Choroid plexus epithelial cell (primary cell): ENCODE results near the gene HOXC13.

ENCODE experiments used
- DNase-seq: peaks from one replicate; pipeline ENCODE4 v3.0.0-alpha.2; 2010; ENCODE audit warnings: low read depth
- H3K4me3 ChIP-seq: 2 replicates; pipeline ENCODE4 v1.5.1; 2011; ENCODE audit warnings: low read depth, mild to moderate bottlenecking, control low read depth, low read length, moderate library complexity
- TF ChIP-seq, protein P1 (sequence below): conservative IDR thresholded peaks from 2 replicates; pipeline ENCODE4 v1.5.1; 2011; ENCODE audit warnings: low read depth, mild to moderate bottlenecking, control low read depth, inconsistent platforms, low read length, moderate library complexity

HOXC13 gene

DNA sequence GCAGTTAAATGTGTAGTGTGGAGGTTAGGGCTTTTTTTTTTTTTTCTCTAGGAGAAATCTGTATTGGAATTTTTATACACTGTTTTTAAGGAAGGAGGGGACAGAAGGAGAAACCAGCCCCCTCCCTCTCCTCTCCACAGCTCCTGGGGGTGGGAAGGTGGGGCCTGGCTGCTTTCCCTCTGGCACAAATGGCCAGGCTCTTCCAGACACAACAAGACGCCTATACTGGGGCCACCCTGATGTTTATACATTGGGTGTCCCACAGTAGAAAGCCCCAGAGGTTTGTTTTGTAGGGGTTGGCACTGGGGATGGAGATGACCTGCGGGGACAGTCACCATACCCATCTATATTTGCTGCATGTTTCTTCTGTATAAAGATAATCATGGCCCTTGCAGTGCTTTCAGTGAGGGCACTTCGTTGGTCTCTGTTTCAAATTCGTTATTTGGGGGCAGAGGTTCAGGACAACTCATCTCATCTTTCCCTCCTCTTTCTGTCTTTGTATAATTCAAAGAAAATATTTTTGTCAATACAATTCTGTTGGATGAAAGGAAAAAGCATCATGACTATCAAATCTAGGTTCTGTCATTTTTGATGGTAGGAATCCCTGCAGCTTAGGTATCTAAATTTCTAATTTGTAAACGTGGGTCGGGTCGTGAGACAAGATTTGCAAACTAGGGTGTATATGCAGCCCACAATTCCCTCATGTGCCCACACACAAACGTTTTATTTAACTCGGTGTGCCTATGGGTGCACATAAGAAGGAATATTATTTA lies 38.4 kb downstream of the HOXC13 start:
- no peak for DNase-seq
- TF ChIP-seq, protein P1, sequence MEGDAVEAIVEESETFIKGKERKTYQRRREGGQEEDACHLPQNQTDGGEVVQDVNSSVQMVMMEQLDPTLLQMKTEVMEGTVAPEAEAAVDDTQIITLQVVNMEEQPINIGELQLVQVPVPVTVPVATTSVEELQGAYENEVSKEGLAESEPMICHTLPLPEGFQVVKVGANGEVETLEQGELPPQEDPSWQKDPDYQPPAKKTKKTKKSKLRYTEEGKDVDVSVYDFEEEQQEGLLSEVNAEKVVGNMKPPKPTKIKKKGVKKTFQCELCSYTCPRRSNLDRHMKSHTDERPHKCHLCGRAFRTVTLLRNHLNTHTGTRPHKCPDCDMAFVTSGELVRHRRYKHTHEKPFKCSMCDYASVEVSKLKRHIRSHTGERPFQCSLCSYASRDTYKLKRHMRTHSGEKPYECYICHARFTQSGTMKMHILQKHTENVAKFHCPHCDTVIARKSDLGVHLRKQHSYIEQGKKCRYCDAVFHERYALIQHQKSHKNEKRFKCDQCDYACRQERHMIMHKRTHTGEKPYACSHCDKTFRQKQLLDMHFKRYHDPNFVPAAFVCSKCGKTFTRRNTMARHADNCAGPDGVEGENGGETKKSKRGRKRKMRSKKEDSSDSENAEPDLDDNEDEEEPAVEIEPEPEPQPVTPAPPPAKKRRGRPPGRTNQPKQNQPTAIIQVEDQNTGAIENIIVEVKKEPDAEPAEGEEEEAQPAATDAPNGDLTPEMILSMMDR: no peak
- H3K4me3 ChIP-seq: no peak overlapping the region

DNA sequence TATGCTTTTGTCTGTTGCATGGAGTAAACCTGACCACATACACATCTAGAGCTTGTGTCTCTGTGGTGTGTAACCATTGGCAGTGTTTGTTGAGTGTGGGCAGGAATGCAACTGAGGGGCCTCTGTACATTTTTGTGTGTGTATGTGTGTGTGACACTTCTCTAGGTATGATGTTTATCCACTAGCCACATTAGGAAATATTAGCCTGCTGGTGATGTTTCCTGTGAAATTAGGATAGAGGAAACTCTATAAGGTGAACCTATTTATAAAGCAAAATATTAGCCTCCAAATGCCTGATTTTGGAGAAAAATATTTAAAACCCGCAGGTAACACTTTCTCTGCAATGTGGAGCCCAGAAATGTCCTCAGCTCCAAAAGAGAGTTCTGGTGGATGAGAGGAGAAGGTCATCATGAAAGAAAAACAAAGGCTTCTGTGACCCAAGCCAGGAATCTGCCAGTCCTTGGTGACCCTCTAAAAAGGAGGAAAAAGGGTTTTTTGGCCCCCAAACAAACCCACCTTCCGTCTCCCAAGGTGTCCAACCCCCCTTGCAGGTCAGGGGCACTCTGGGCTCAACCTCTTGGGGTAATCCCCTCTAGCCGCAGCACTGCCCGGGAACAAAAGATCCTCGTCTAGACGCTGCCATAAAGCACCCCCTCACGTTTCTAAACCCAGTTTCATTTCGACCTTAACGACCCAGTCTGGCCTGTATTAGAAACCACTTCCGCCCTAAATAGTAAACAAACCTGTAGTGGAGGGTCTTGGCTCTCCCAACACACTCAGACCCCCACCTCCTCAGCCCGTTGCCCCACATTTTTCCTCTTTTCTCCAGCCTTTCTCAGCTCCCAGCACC lies 39.2 kb downstream of the HOXC13 start:
- DNase-seq: no peak
- H3K4me3 ChIP-seq: no peak overlapping the region
- TF ChIP-seq, protein P1: no peak

DNA sequence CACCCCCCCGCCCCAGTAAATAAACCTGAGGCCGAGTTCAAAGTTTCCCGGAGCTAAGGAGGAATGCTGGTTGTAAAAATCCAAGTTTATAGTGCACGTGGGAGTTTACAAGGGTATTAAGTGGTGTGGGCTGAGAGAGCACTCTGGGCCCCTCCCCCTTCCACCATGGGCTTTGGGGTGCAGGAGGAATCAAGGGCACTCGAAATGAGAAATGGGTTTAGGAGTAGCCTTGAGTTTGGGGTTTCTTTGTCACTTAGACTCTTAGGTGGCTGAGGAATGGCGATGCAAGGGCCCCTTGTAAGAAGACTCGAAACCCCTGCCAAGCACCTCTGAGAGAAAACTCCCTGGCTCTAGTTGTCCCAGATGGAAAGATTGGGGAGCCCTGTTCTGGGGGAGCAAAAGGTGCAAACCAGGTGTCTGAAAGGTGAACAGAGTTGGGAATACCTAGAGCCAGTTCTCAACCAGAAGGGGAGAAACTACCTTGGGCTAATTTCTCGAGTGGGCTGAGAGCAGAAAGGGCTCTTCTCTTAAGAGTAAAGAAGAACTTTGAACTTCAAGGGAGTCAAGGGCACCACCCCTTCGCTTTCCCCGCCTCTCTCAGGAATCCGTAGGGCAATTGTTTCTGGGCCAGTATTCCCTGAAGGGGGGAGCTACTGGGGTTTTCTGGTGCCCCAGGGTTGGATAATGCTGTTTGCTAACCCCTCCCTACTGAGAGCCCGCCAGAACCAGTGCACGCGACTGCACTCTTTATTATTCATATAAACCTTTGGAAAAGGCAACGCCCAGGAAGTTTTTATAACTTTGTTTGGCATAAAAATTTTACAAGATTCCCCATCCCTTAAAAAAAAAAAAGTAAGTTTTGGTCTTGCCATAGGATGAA lies 40.1 kb downstream of the HOXC13 start:
- TF ChIP-seq, protein P1: no peak
- no peak overlapping the region for H3K4me3 ChIP-seq
- no peak for DNase-seq

DNA sequence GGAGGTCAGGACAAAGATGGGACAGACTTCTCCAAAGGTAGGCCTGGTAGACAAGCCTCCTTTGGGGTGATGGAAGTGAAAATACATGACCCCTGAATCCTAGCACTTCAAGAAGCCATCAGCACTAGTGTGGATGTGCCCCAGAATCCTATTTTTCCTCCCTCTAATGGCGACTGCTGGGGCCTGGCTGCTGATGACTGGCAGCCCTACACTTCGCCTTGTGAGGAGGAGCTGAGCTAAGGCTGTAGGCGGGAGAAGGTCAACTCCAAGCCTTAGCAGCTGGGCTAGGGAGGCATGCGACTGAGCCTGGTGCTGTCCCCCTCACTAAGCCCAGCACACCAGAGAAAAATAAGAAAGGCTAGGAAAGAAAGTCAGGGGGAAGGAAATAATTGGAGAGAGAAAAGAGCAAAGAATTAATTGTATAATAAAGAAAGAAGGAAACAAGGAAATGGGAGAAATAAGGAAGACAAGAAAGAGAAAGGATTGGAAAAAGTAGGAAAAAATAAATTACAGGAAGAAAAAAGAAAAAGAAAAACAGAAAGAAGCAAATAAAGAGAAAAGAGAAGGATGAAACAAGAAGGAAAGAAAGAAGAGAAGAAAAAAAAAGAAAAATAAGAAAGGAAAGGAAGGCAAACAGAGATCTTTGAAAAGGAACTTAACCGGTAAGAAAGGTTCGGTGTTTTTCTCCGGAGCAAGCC lies 41.6 kb downstream of the HOXC13 start:
- DNase-seq: no peak
- no peak overlapping the region for H3K4me3 ChIP-seq
- TF ChIP-seq, protein P1: no peak

DNA sequence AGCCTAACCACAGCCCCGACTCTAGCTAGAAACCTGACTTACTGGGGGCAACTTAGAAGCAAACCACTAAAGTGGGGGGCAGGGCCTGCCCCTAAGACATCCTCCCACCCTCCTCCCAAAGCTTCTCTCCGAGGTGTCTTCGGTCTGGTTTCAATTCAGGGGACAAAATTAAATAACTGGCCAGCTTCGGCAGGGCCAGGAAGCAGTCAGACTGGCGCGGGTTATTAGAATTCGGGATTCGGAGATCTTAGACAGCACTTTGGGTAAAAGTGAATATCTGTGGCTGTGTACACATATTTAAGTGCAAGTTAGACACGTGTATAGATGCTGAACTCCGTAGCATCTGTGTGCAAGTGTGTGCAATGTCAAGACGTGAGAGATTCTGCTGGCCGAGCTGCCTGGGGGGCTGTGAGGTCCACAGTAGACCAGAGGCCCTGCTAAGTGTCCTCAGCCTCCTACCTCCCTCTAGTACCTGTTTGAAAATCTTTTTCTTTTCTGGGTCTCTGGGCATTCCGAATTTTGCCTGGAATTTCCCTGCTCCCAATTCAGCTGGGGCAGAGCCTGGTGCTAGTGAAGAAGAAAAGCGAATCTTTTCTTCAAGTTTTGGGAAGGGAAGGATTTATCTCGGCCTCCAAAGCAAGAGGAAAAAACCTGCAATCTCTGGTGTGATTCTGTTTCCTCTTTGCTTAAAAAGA lies 42.3 kb downstream of the HOXC13 start:
- H3K4me3 ChIP-seq: no peak overlapping the region
- DNase-seq: no peak
- TF ChIP-seq, protein P1: no peak
